ENCODE data around the gene RBM44. TPM values are rescaled to one million over a fixed set of nuclear protein-coding genes. Genes with fewer than 3 reads are reported as not detected.
"Not testable (repeated sequence)": the region's sequence is repeated elsewhere in the genome, so short reads cannot be mapped to it uniquely, and the experiment has no call there.

RBM44 gene
- polyA plus RNA-seq, 3 donors from 2014 or later: 0.08 TPM; not detected in 2

GRCh38 chr2:237848940-237849339 is 50.4 kb downstream of the RBM44 start:
- H3K4me1 Mint-ChIP-seq; H3K27me3 Mint-ChIP-seq (ENCODE audit: low read depth in 3 of 3); DNase-seq; H3K27ac Mint-ChIP-seq; H3K4me3 Mint-ChIP-seq; H3K9me3 Mint-ChIP-seq; H3K36me3 Mint-ChIP-seq: not testable (repeated sequence)

DNA sequence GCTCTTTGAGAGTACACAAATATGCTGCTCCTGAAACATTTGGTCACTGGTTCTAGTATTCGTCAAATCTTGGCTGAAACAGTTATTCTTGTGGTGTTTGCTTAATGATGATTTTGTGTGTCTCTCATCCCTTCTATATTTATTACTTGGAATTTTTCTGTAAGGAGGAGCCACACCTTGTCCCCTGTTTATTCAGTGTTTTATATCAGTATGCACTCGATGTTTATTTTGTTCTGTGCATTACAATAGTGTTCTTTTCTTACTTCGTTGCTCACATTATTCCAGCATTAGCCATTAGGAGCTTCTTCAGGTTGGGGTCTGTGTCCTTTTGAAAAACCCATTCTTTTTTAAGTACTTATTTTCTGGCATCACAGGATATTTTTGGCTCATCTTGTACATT is 55.7 kb downstream of the RBM44 start:
- peaks cover 10% of the 10 kb centered on the region in 2 donors for H3K4me1 Mint-ChIP-seq
- DNase-seq: no peak
- no peak overlapping the region for H3K4me3 Mint-ChIP-seq
- no peak overlapping the region for H3K27ac Mint-ChIP-seq
- H3K27me3 Mint-ChIP-seq (ENCODE audit: low read depth in 3 of 3): peaks cover 0 to 13% (median 7%) of the 10 kb centered on the region in 3 donors
- H3K9me3 Mint-ChIP-seq: no peaks in the 10 kb centered on the region
- peaks cover 0 to under 1% (median 0%) of the 10 kb centered on the region in 3 donors for H3K36me3 Mint-ChIP-seq

GRCh38 chr2:237857791-237858190 is 59.2 kb downstream of the RBM44 start:
- Mint-ChIP-seq H3K27ac (no peak overlapping the region), H3K36me3 (no peaks in the 10 kb centered on the region), H3K9me3 (no peaks in the 10 kb centered on the region), H3K4me3 (no peak overlapping the region), H3K27me3 (ENCODE audit: low read depth in 3 of 3) (peaks cover 0 to 19% (median 7%) of the 10 kb centered on the region in 3 donors), H3K4me1 (peaks cover 17 to 26% of the 10 kb centered on the region in 2 donors)
- DNase-seq: no peak

- Mint-ChIP-seq H3K4me1 (peaks cover 17 to 26% of the 10 kb centered on the region in 2 donors), H3K9me3 (no peaks in the 10 kb centered on the region), H3K27me3 (ENCODE audit: low read depth in 3 of 3) (peaks cover 0 to 19% (median 7%) of the 10 kb centered on the region in 3 donors), H3K36me3 (no peaks in the 10 kb centered on the region), H3K4me3 (peak overlapping the region; percentile 76 to 92 (median 88)), H3K27ac (peak overlapping the region in 5 of 6 donors; percentile 66 to 89 (median 83))
- peak; percentile 69 to 75 (median 74) for DNase-seq
Measured at GRCh38 chr2:237858294-237859081, 59.9 kb downstream of the RBM44 start.

DNA sequence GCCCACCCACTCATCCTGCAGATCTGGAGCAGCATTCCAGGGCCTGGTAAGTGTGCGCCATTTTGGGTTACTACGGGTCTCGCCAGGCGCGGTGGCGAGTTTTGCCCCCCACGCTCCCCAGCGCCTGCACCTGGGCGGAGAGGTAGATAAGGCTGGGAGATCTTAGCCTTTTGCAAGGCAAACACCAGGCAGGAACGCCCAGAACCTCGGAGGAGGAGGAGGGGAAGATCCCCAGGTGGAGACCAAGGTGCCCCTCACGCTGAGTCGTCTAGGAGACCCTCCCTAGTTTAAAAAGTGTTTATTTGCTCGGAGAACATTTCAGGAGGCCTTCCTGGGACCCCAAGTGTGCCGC is 60.5 kb downstream of the RBM44 start:
- Mint-ChIP-seq H3K4me1 (peaks cover 17 to 26% of the 10 kb centered on the region in 2 donors), H3K36me3 (no peaks in the 10 kb centered on the region), H3K9me3 (no peaks in the 10 kb centered on the region), H3K27ac (peak overlapping the region in 5 of 6 donors; percentile 48 to 89 (median 74)), H3K4me3 (peak overlapping the region; percentile 76 to 92 (median 88)), H3K27me3 (ENCODE audit: low read depth in 3 of 3) (peaks cover 0 to 19% (median 7%) of the 10 kb centered on the region in 3 donors)
- no peak for DNase-seq

GRCh38 chr2:237859533-237860272 is 61.1 kb downstream of the RBM44 start, which contains the start of gene RAMP1:
TSS of gene RAMP1 (plus strand) at chr2:237859623. CDS start at chr2:237859676, 53 bp downstream.
- no peaks in the 10 kb centered on the region for H3K36me3 Mint-ChIP-seq
- peaks cover 17 to 26% of the 10 kb centered on the region in 2 donors for H3K4me1 Mint-ChIP-seq
- peak; percentile 20 to 35 (median 29) for DNase-seq

GRCh38 chr2:237860273-237860935 is 61.8 kb downstream of the RBM44 start:
- no peaks in the 10 kb centered on the region for H3K9me3 Mint-ChIP-seq
- no peaks in the 10 kb centered on the region for H3K36me3 Mint-ChIP-seq
- H3K4me1 Mint-ChIP-seq: peaks cover 17 to 26% of the 10 kb centered on the region in 2 donors
- H3K27ac Mint-ChIP-seq: peak overlapping the region in 4 of 6 donors; percentile 62 to 83 (median 79)
- H3K4me3 Mint-ChIP-seq: peak overlapping the region; percentile 81 to 95 (median 83)
- no peak for DNase-seq
- H3K27me3 Mint-ChIP-seq (ENCODE audit: low read depth in 3 of 3): peaks cover 0 to 19% (median 7%) of the 10 kb centered on the region in 3 donors

More at GRCh38 chr2:237859533-237860272, 61.1 kb downstream of the RBM44 start, which contains the start of gene RAMP1:
- Mint-ChIP-seq H3K9me3 (no peaks in the 10 kb centered on the region), H3K27me3 (ENCODE audit: low read depth in 3 of 3) (peaks cover 0 to 19% (median 7%) of the 10 kb centered on the region in 3 donors), H3K4me3 (peak within 1 kb of the TSS; percentile 82 to 95 (median 88)), H3K27ac (peak within 1 kb of the TSS in 5 of 6 donors; percentile 66 to 89 (median 83))

GRCh38 chr2:237861875-237862527 is 63.4 kb downstream of the RBM44 start:
- peak overlapping the region in 1 of 6 donors; percentile 29 for H3K27ac Mint-ChIP-seq
- H3K27me3 Mint-ChIP-seq (ENCODE audit: low read depth in 3 of 3): peaks cover 0 to 15% (median 7%) of the 10 kb centered on the region in 3 donors
- H3K36me3 Mint-ChIP-seq: no peaks in the 10 kb centered on the region
- H3K9me3 Mint-ChIP-seq: no peaks in the 10 kb centered on the region
- no peak for DNase-seq
- H3K4me3 Mint-ChIP-seq: peak overlapping the region in 1 of 5 donors; percentile 26
- peaks cover 17 to 30% of the 10 kb centered on the region in 2 donors for H3K4me1 Mint-ChIP-seq

DNA sequence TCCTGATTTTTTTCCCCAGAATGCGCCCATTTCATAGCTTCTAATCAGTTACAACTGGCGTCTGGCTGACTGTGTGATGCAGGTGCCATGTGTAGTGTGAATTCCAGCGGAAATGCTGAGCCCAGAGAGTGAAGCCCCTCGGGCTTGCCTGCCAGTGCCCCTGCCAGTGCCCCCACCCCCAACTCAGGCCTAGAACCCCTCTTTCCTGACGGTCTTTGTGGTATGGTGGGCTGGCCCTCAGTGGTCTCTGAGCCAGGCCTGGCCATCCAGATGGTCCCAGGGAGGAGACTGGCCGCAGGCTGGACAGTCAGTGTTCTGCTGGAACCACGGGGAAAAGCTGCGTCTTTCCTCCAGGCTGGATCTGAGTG is 63.9 kb downstream of the RBM44 start:
- no peaks in the 10 kb centered on the region for H3K9me3 Mint-ChIP-seq
- H3K36me3 Mint-ChIP-seq: no peaks in the 10 kb centered on the region
- DNase-seq: no peak
- H3K27ac Mint-ChIP-seq: peak overlapping the region in 1 of 6 donors; percentile 29
- H3K27me3 Mint-ChIP-seq (ENCODE audit: low read depth in 3 of 3): peaks cover 0 to 15% (median 7%) of the 10 kb centered on the region in 3 donors
- no peak overlapping the region for H3K4me3 Mint-ChIP-seq
- peaks cover 17 to 30% of the 10 kb centered on the region in 2 donors for H3K4me1 Mint-ChIP-seq

DNA sequence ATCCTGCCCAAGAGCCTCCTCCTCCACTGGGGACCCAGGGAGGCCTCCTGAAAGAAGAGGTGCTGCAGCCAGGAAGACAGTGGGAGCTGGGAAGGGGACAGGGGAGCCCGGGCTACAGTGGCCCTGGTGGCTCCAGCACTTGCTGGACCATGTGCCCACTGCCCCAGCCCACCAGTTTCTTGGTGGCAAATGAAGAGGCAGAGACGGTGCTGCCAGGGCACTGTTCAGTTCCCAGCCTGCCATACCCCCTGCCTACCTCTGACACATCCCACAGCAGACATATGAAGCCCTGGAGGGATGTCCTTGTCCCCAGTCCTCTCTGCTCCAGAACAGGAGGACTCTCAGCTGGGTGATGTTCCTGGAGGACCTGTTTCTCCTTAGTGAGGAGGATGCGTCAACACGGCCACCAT is 64.5 kb downstream of the RBM44 start:
- H3K36me3 Mint-ChIP-seq: no peaks in the 10 kb centered on the region
- H3K27ac Mint-ChIP-seq: peak overlapping the region in 1 of 6 donors; percentile 16
- H3K27me3 Mint-ChIP-seq (ENCODE audit: low read depth in 3 of 3): peaks cover 0 to 13% (median 4%) of the 10 kb centered on the region in 3 donors
- peaks cover 17 to 29% of the 10 kb centered on the region in 2 donors for H3K4me1 Mint-ChIP-seq
- no peak for DNase-seq
- H3K4me3 Mint-ChIP-seq: no peak overlapping the region
- no peaks in the 10 kb centered on the region for H3K9me3 Mint-ChIP-seq

- Mint-ChIP-seq H3K4me1 (peaks cover 14 to 28% of the 10 kb centered on the region in 2 donors), H3K36me3 (no peaks in the 10 kb centered on the region), H3K9me3 (no peaks in the 10 kb centered on the region), H3K27me3 (ENCODE audit: low read depth in 3 of 3) (peaks cover 0 to 7% (median 2%) of the 10 kb centered on the region in 3 donors), H3K27ac (peak overlapping the region in 1 of 6 donors; percentile 22), H3K4me3 (no peak overlapping the region)
- DNase-seq: no peak
Measured at GRCh38 chr2:237863689-237864443, 65.3 kb downstream of the RBM44 start.

DNA sequence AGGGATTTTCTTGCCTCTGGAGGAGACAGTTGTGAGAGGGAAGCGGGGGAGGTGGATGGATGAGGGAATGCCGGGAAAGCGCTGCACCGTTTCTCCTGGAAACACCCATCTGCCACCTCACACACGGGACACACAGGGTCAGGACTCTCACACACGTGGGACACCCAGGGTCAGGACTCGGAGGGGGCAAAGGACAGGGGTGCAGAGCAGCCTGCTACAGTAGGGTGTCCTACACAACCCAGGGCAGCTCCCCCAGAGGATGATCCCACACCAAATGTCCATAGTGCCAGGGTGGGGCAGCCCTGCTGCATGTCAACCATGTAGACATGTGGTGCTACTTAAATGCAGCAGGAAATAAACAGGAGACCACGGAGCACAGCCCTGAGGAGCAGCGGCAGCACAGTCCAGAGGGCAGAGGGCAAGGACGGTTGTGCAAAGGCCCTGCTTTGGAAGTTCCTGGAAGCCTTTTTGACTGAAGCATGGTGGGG is 65.9 kb downstream of the RBM44 start:
- Mint-ChIP-seq H3K4me3 (no peak overlapping the region), H3K27me3 (ENCODE audit: low read depth in 3 of 3) (peaks cover 2 to 9% (median 3%) of the 10 kb centered on the region in 3 donors), H3K36me3 (no peaks in the 10 kb centered on the region), H3K27ac (peak overlapping the region in 2 of 6 donors; percentile 8 to 41), H3K4me1 (peaks cover 18 to 32% of the 10 kb centered on the region in 2 donors), H3K9me3 (no peaks in the 10 kb centered on the region)
- DNase-seq: no peak

Data from immature natural killer cell (primary cell).